PC-3 (cell line): Measurements from ENCODE around the gene ZSCAN9. TPM values are rescaled to one million over a fixed set of nuclear protein-coding genes. Genes with fewer than 3 reads are reported as not detected.

Experiments used
- ATAC-seq: fragments of 200-7000 bp; cut with Tn5 transposase; 2 replicates; pipeline ENCODE4 v1.9.1; 2020; ENCODE audit warnings: mild to moderate bottlenecking, moderate library complexity
- BruUV-seq: library from RNA; stranded (reverse); fragments of 400-500 nt; replicated peaks from 2 replicates; lab custom pipeline; 2021; lab: Mats Ljungman, UMichigan
- CTCF ChIA-PET: fragments of 300-600 bp; sonication (Branson Sonifier 250); formaldehyde crosslinking; loops from one replicate; lab custom pipeline; 2022; ENCODE audit warnings: antibody characterized with exemption; lab: Charles Lee
- POLR2A ChIA-PET: fragments of 300-600 bp; sonication (Branson Sonifier 250); formaldehyde crosslinking; loops from one replicate; lab custom pipeline; 2022; ENCODE audit warnings: antibody characterized with exemption; ENCODE audit not compliant: unreplicated experiment; lab: Charles Lee
- DNase-seq: peaks from one replicate; pipeline ENCODE4 v3.0.0-alpha.2; 2015
- H2AFZ ChIP-seq: fragments of 300-600 bp; sonication (generic); 2 replicates; pipeline ENCODE4 v1.6.0; 2016; ENCODE audit warnings: antibody characterized with exemption, low read length
- H3F3A ChIP-seq: fragments of 300-600 bp; sonication (generic); one replicate; pipeline ENCODE4 v1.6.0; 2017; ENCODE audit warnings: antibody characterized with exemption, low read length, control low read depth, mild to moderate bottlenecking; ENCODE audit not compliant: unreplicated experiment
- H3K27ac ChIP-seq: fragments of 300-600 bp; sonication (generic); 2 replicates; pipeline ENCODE4 v1.5.1; 2016; ENCODE audit warnings: mild to moderate bottlenecking, low read length
- H3K27me3 ChIP-seq: fragments of 300-600 bp; sonication (generic); 2 replicates; pipeline ENCODE4 v1.6.1; 2016; ENCODE audit warnings: low read length, mixed read lengths
- H3K36me3 ChIP-seq: fragments of 300-600 bp; sonication (generic); 2 replicates; pipeline ENCODE4 v1.6.1; 2016; ENCODE audit warnings: low read depth, mixed run types, low read length, mixed read lengths
- H3K4me1 ChIP-seq: fragments of 300-600 bp; sonication (generic); 2 replicates; pipeline ENCODE4 v1.5.1; 2016; ENCODE audit warnings: low read length; ENCODE audit not compliant: insufficient read depth
- H3K4me2 ChIP-seq: fragments of 300-600 bp; sonication (generic); 2 replicates; pipeline ENCODE4 v1.6.0; 2016; ENCODE audit warnings: low read length
- H3K4me3 ChIP-seq: fragments of 300-600 bp; sonication (generic); 2 replicates; pipeline ENCODE4 v1.5.1; 2016; ENCODE audit warnings: mild to moderate bottlenecking, low read length, mixed read lengths
- H3K79me2 ChIP-seq: fragments of 300-600 bp; sonication (generic); 2 replicates; pipeline ENCODE4 v1.6.1; 2017; ENCODE audit warnings: low read length, mixed read lengths
- H3K9ac ChIP-seq: fragments of 300-600 bp; sonication (generic); 2 replicates; pipeline ENCODE4 v1.6.0; 2016; ENCODE audit warnings: mild to moderate bottlenecking, low read length
- H3K9me2 ChIP-seq: fragments of 300-600 bp; sonication (generic); replicated peaks from 2 replicates; pipeline ENCODE4 v1.6.1; 2016; ENCODE audit warnings: mixed run types, low read length, mixed read lengths
- H3K9me3 ChIP-seq: fragments of 300-600 bp; sonication (generic); 2 replicates; pipeline ENCODE4 v1.6.1; 2016; ENCODE audit warnings: low read length, mixed read lengths
- H4K20me1 ChIP-seq: fragments of 300-600 bp; sonication (generic); 2 replicates; pipeline ENCODE4 v1.6.1; 2016; ENCODE audit warnings: low read length, mixed read lengths
- EZH2 ChIP-seq: fragments of 300-600 bp; sonication (generic); IDR thresholded peaks from one replicate; pipeline ENCODE4 v1.6.1; 2017; ENCODE audit warnings: antibody characterized with exemption, mild to moderate bottlenecking, low read length; ENCODE audit not compliant: unreplicated experiment
- EZH2phosphoT487 ChIP-seq: fragments of 300-600 bp; sonication (generic); IDR thresholded peaks from 2 replicates; pipeline ENCODE4 v1.6.1; 2018; ENCODE audit warnings: mild to moderate bottlenecking, antibody characterized with exemption, low read length, borderline replicate concordance
- intact Hi-C: fragments of 100-400 bp; cut with micrococcal nuclease; formaldehyde crosslinking; loops from 2 replicates; pipeline ENCODE4 v1.9.0; 2023
- total RNA-seq: library from RNA; depleted of rRNA; stranded (reverse); fragments of >200 nt; gene quantifications from 2 replicates; pipeline ENCODE4 v1.2.3, GENCODE V29; 2014
- TF ChIP-seq, protein P1 (sequence below): fragments of 300-600 bp; sonication (generic); conservative IDR thresholded peaks from 2 replicates; pipeline ENCODE4 v1.5.1; 2017; ENCODE audit warnings: antibody characterized with exemption, low read depth, mild to moderate bottlenecking, low read length

ZSCAN9 gene
- total RNA-seq, 1 experiment from 2014 or later = 10.8 TPM

- peaks cover 25% of the 10 kb centered on the region for H3K36me3 ChIP-seq
- H3K27me3 ChIP-seq = no peaks in the 10 kb centered on the region
- peaks cover 13% of the 10 kb centered on the region for H3K4me1 ChIP-seq
- peak overlapping the region; percentile 92 for H3K4me3 ChIP-seq
- peak overlapping the region; percentile 84 for H3K4me2 ChIP-seq
- ATAC-seq (no peak), DNase-seq (no peak)
- ChIA-PET POLR2A (interaction anchor here (0.6 kb wide), 1 partner anchor 419 kb away, joined by 3 read pairs; no protein-coding TSS in a partner anchor), CTCF (no interaction called here)
- H3K79me2 ChIP-seq = peaks cover 19% of the 10 kb centered on the region
- BruUV-seq = no TSS peak
- H3K9me3 ChIP-seq = no peaks in the 10 kb centered on the region
- no peak overlapping the region for H3K27ac ChIP-seq
- no peak overlapping the region; the same call in 1 of the 2 replicates for H3K9ac ChIP-seq
- no peaks in the 10 kb centered on the region for H3F3A ChIP-seq
- H2AFZ ChIP-seq = no peak overlapping the region
- H4K20me1 ChIP-seq = no peaks in the 10 kb centered on the region
- intact Hi-C loops = loop anchor here (5.0 kb wide), 1 partner anchor 111 kb away; the partner anchor contains the start of gene ZSCAN31
- TF ChIP-seq EZH2 = no peak
- TF ChIP-seq, protein P1, sequence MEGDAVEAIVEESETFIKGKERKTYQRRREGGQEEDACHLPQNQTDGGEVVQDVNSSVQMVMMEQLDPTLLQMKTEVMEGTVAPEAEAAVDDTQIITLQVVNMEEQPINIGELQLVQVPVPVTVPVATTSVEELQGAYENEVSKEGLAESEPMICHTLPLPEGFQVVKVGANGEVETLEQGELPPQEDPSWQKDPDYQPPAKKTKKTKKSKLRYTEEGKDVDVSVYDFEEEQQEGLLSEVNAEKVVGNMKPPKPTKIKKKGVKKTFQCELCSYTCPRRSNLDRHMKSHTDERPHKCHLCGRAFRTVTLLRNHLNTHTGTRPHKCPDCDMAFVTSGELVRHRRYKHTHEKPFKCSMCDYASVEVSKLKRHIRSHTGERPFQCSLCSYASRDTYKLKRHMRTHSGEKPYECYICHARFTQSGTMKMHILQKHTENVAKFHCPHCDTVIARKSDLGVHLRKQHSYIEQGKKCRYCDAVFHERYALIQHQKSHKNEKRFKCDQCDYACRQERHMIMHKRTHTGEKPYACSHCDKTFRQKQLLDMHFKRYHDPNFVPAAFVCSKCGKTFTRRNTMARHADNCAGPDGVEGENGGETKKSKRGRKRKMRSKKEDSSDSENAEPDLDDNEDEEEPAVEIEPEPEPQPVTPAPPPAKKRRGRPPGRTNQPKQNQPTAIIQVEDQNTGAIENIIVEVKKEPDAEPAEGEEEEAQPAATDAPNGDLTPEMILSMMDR = no peak
- TF ChIP-seq EZH2phosphoT487 = no peak
- H3K9me2 ChIP-seq = no peaks in the 10 kb centered on the region
These were observed 1.4 kb downstream of the ZSCAN9 start for GRCh38 chr6:28226460-28226859.

GRCh38 chr6:28232785-28233184 is 7.7 kb downstream of the ZSCAN9 start:
- Histone ChIP-seq H3K4me2 (no peak overlapping the region), H3K9ac (no peak overlapping the region), H3K9me2 (no peaks in the 10 kb centered on the region), H3K4me1 (no peaks in the 10 kb centered on the region), H4K20me1 (no peaks in the 10 kb centered on the region), H2AFZ (no peak overlapping the region), H3K27ac (no peak overlapping the region), H3K27me3 (no peaks in the 10 kb centered on the region), H3K79me2 (no peaks in the 10 kb centered on the region), H3F3A (no peaks in the 10 kb centered on the region), H3K36me3 (peaks cover 40% of the 10 kb centered on the region), H3K4me3 (no peak overlapping the region), H3K9me3 (no peaks in the 10 kb centered on the region)
- no peak for ATAC-seq
- intact Hi-C loops = no loop called here
- TF ChIP-seq EZH2phosphoT487 = no peak
- TF ChIP-seq EZH2 = no peak
- TF ChIP-seq, protein P1 = no peak
- CTCF ChIA-PET = no interaction called here
- DNase-seq = no peak
- no TSS peak for BruUV-seq
- POLR2A ChIA-PET = no interaction called here

- no peak for DNase-seq
- BruUV-seq = no TSS peak
- TF ChIP-seq EZH2phosphoT487 (no peak), EZH2 (no peak)
- TF ChIP-seq, protein P1 = no peak
- Histone ChIP-seq H3K9me3 (no peaks in the 10 kb centered on the region), H3K79me2 (no peaks in the 10 kb centered on the region), H3F3A (no peaks in the 10 kb centered on the region), H3K36me3 (peaks cover 18% of the 10 kb centered on the region; the same call in 1 of the 2 replicates), H3K9me2 (no peaks in the 10 kb centered on the region), H3K4me1 (no peaks in the 10 kb centered on the region), H2AFZ (no peak overlapping the region), H3K4me3 (no peak overlapping the region), H3K27me3 (no peaks in the 10 kb centered on the region), H3K9ac (no peak overlapping the region), H3K27ac (no peak overlapping the region), H4K20me1 (no peaks in the 10 kb centered on the region), H3K4me2 (no peak overlapping the region)
- intact Hi-C loops = no loop called here
- ATAC-seq = no peak
- POLR2A ChIA-PET = no interaction called here
- CTCF ChIA-PET = no interaction called here
These were observed 10.9 kb downstream of the ZSCAN9 start for GRCh38 chr6:28235912-28236452.
